Neural crest cell (in vitro differentiated cells): ENCODE data around the gene KDM6B. TPM values are rescaled to one million over a fixed set of nuclear protein-coding genes. Genes with fewer than 3 reads are reported as not detected.
A peak's percentile ranks its signal among the peaks of the same experiment; 100 is the strongest.

Experiments
- DNase-seq: peaks from one replicate; pipeline ENCODE4 v3.0.0; 2021; ENCODE audit warnings: low read depth, mixed read lengths, low spot score
- H3K27ac Mint-ChIP-seq: one replicate; pipeline ENCODE4 v1.8.0; 2021; ENCODE audit warnings: mild to moderate bottlenecking, mixed read lengths; ENCODE audit not compliant: unreplicated experiment
- H3K27me3 Mint-ChIP-seq: 2 replicates; pipeline ENCODE4 v1.8.0; 2021; ENCODE audit warnings: low read depth, mild to moderate bottlenecking, mixed read lengths
- H3K36me3 Mint-ChIP-seq: 2 replicates; pipeline ENCODE4 v1.8.0; 2021; ENCODE audit warnings: low read depth, mild to moderate bottlenecking, mixed read lengths
- H3K4me1 Mint-ChIP-seq: 2 replicates; pipeline ENCODE4 v1.8.0; 2021; ENCODE audit warnings: mixed read lengths
- H3K4me3 Mint-ChIP-seq: one replicate; pipeline ENCODE4 v1.8.0; 2021; ENCODE audit warnings: mild to moderate bottlenecking, mixed read lengths
- H3K9me3 Mint-ChIP-seq: 2 replicates; pipeline ENCODE4 v1.8.0; 2021; ENCODE audit warnings: mixed read lengths
- total RNA-seq: library from RNA; stranded (reverse); gene quantifications from 2 replicates; pipeline ENCODE4 v1.2.1, GENCODE V29; 2021
- TF ChIP-seq, protein P1 (sequence below): fragments of 200-600 bp; sonication (generic); conservative IDR thresholded peaks from 2 replicates; pipeline ENCODE4 v1.5.0; 2021; ENCODE audit warnings: antibody characterized with exemption, mild to moderate bottlenecking

The KDM6B gene
- total RNA-seq, 1 donor from 2014 or later: 70.2 TPM

- peaks cover 3% of the 10 kb centered on the region for H3K27me3 Mint-ChIP-seq
- peak overlapping the region; percentile 59 for H3K4me3 Mint-ChIP-seq
- H3K27ac Mint-ChIP-seq: no peak overlapping the region
- peaks cover 10% of the 10 kb centered on the region for H3K4me1 Mint-ChIP-seq
- no peak for DNase-seq
- TF ChIP-seq, protein P1, sequence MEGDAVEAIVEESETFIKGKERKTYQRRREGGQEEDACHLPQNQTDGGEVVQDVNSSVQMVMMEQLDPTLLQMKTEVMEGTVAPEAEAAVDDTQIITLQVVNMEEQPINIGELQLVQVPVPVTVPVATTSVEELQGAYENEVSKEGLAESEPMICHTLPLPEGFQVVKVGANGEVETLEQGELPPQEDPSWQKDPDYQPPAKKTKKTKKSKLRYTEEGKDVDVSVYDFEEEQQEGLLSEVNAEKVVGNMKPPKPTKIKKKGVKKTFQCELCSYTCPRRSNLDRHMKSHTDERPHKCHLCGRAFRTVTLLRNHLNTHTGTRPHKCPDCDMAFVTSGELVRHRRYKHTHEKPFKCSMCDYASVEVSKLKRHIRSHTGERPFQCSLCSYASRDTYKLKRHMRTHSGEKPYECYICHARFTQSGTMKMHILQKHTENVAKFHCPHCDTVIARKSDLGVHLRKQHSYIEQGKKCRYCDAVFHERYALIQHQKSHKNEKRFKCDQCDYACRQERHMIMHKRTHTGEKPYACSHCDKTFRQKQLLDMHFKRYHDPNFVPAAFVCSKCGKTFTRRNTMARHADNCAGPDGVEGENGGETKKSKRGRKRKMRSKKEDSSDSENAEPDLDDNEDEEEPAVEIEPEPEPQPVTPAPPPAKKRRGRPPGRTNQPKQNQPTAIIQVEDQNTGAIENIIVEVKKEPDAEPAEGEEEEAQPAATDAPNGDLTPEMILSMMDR: no peak
- H3K36me3 Mint-ChIP-seq: peaks cover 7% of the 10 kb centered on the region
- H3K9me3 Mint-ChIP-seq: no peaks in the 10 kb centered on the region
These were observed 15.9 kb downstream of the KDM6B start for GRCh38 chr17:7849751-7850504.

- no peak for DNase-seq
- H3K27me3 Mint-ChIP-seq: peaks cover 6% of the 10 kb centered on the region
- peaks cover 10% of the 10 kb centered on the region for H3K4me1 Mint-ChIP-seq
- H3K4me3 Mint-ChIP-seq: peak overlapping the region; percentile 59
- H3K27ac Mint-ChIP-seq: no peak overlapping the region
- H3K9me3 Mint-ChIP-seq: no peaks in the 10 kb centered on the region
- H3K36me3 Mint-ChIP-seq: peaks cover 7% of the 10 kb centered on the region
- TF ChIP-seq, protein P1: no peak
These were observed 16.9 kb downstream of the KDM6B start for GRCh38 chr17:7850701-7851437.

DNA sequence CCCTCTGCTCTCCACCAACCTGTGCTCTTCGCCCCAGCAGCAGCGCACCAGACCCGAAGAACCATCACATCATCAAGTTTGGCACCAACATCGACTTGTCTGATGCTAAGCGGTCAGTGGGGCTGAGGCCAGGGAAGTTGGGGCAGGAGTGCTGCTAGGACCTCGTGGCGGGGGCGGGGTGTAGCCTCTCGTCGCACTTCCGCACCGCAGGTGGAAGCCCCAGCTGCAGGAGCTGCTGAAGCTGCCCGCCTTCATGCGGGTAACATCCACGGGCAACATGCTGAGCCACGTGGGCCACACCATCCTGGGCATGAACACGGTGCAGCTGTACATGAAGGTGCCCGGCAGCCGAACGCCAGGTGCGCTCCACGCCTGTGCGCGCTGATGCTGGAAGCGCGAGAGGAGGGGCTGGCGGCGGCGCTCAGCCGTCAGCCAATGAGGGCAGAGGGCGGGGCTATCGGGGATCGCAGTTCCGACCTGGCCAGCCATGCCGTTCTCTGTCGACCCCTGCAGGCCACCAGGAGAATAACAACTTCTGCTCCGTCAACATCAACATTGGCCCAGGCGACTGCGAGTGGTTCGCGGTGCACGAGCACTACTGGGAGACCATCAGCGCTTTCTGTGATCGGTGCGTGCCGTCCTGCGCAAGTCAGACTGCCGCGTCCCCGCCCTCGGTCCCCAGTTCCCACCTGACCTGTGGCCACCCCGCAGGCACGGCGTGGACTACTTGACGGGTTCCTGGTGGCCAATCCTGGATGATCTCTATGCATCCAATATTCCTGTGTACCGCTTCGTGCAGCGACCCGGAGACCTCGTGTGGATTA lies 17.6 kb downstream of the KDM6B start:
- peak; percentile 93 for DNase-seq
- H3K9me3 Mint-ChIP-seq: no peaks in the 10 kb centered on the region
- peaks cover 10% of the 10 kb centered on the region for H3K27me3 Mint-ChIP-seq
- peak overlapping the region; percentile 83 for H3K4me3 Mint-ChIP-seq
- TF ChIP-seq, protein P1: peak; percentile 91
- no peak overlapping the region for H3K27ac Mint-ChIP-seq
- peaks cover 7% of the 10 kb centered on the region for H3K36me3 Mint-ChIP-seq
- peaks cover 10% of the 10 kb centered on the region for H3K4me1 Mint-ChIP-seq

DNA sequence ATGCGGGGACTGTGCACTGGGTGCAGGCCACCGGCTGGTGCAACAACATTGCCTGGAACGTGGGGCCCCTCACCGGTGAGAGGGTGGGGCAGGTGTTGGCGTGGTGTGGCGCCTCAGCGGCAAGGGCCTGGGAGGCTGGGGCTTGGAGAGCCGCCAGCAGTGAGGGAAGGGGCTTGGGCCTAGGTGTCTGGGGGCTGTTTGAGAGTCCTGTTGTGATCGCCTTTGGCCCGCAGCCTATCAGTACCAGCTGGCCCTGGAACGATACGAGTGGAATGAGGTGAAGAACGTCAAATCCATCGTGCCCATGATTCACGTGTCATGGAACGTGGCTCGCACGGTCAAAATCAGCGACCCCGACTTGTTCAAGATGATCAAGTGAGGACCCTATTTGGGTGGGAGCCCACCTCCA lies 18.2 kb downstream of the KDM6B start:
- H3K4me3 Mint-ChIP-seq: peak overlapping the region; percentile 83
- H3K4me1 Mint-ChIP-seq: peaks cover 10% of the 10 kb centered on the region
- H3K27me3 Mint-ChIP-seq: peaks cover 10% of the 10 kb centered on the region
- peaks cover 7% of the 10 kb centered on the region for H3K36me3 Mint-ChIP-seq
- TF ChIP-seq, protein P1: no peak
- no peaks in the 10 kb centered on the region for H3K9me3 Mint-ChIP-seq
- DNase-seq: no peak
- no peak overlapping the region for H3K27ac Mint-ChIP-seq

DNA sequence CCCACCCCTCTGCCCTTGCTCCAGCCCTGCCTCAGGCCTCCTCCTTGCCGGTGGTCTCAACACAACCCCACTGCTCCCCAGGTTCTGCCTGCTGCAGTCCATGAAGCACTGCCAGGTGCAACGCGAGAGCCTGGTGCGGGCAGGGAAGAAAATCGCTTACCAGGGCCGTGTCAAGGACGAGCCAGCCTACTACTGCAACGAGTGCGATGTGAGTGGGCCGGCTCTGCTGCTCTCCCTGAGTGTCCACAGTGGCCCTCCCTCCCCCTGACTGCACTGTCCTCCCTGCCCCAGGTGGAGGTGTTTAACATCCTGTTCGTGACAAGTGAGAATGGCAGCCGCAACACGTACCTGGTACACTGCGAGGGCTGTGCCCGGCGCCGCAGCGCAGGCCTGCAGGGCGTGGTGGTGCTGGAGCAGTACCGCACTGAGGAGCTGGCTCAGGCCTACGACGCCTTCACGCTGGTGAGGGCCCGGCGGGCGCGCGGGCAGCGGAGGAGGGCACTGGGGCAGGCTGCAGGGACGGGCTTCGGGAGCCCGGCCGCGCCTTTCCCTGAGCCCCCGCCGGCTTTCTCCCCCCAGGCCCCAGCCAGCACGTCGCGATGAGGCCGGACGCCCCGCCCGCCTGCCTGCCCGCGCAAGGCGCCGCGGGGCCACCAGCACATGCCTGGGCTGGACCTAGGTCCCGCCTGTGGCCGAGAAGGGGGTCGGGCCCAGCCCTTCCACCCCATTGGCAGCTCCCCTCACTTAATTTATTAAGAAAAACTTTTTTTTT lies 19.1 kb downstream of the KDM6B start:
- Mint-ChIP-seq H3K27me3 (peaks cover 10% of the 10 kb centered on the region), H3K4me1 (peaks cover 10% of the 10 kb centered on the region), H3K27ac (no peak overlapping the region), H3K4me3 (no peak overlapping the region), H3K9me3 (no peaks in the 10 kb centered on the region), H3K36me3 (peaks cover 7% of the 10 kb centered on the region)
- no peak for DNase-seq
- TF ChIP-seq, protein P1: no peak
